Prostate gland (tissue), 2 donors: ENCODE results near the gene ACADS.

Experiments used
- POLR2A ChIP-seq: fragments of 450-650 bp; IDR thresholded peaks from one replicate; pipeline ENCODE4 v1.6.1; 2016; ENCODE audit warnings: antibody characterized with exemption, mild to moderate bottlenecking
- POLR2AphosphoS5 ChIP-seq: sonication (generic); formaldehyde crosslinking; IDR thresholded peaks from one replicate; pipeline ENCODE4 v1.6.1; 2017; ENCODE audit warnings: antibody characterized with exemption
- TF ChIP-seq, protein P1 (sequence below), 4 experiments: fragments of 200-600 bp in 2 of 4; fragments of 450-650 bp in 2 of 4; sonication (generic) in 2 of 4; IDR thresholded peaks; 1 replicate in 3 of 4; 2 replicates in 1 of 4; pipeline ENCODE4 v1.5.1; 2016 to 2019; ENCODE audit warnings: antibody characterized with exemption in 4 of 4, mild to moderate bottlenecking in 2 of 4, moderate library complexity in 2 of 4

- TF ChIP-seq, protein P1, sequence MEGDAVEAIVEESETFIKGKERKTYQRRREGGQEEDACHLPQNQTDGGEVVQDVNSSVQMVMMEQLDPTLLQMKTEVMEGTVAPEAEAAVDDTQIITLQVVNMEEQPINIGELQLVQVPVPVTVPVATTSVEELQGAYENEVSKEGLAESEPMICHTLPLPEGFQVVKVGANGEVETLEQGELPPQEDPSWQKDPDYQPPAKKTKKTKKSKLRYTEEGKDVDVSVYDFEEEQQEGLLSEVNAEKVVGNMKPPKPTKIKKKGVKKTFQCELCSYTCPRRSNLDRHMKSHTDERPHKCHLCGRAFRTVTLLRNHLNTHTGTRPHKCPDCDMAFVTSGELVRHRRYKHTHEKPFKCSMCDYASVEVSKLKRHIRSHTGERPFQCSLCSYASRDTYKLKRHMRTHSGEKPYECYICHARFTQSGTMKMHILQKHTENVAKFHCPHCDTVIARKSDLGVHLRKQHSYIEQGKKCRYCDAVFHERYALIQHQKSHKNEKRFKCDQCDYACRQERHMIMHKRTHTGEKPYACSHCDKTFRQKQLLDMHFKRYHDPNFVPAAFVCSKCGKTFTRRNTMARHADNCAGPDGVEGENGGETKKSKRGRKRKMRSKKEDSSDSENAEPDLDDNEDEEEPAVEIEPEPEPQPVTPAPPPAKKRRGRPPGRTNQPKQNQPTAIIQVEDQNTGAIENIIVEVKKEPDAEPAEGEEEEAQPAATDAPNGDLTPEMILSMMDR (IDR thresholded peaks at IDR 0.05): no peak
- no peak for TF ChIP-seq POLR2A
- no peak for TF ChIP-seq POLR2AphosphoS5
These were observed 19.4 kb downstream of the ACADS start for GRCh38 chr12:120744922-120745493.
